Measurements from ENCODE around the gene ADGRB2. TPM values are rescaled to one million over a fixed set of nuclear protein-coding genes. Genes with fewer than 3 reads are reported as not detected.

ADGRB2 gene
- total and polyA plus RNA-seq, 2 of the 4 experiments (the other 2 are of a cell fraction): 2.2 to 11.9 TPM

DNA sequence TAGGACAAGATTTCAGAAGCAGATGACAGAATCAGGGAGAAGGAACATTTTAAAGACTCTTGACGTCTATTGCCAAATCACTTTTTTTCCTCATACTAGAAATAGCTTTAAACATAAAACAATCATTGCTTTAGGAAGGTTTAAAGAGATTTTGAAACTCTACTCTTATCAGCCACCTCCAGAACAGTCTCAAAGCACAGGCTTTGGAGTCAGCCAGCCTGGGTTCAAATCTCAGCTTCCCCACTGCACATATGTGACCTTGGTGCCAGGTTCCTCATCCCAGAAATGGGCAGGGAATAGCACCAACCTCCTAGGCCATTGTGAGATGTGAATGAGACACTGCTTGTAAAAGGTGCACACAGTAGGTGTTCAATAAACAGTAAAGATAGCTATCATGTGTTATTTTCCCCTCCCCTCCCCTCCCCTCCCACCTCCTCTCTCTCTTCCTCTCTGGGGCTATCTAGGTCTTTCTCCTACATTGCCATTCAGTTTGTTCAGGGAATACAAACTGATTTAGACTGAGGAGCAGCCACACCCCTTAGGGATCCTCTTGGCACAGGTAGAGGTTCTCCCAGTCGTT is 31.0 kb upstream of the ADGRB2 start:
- Histone ChIP-seq H2BK15ac (ENCODE audit: low read depth, low read length) (no peak overlapping the region; the same call in 2 of the 3 replicates), H3K14ac (replicated peaks; ENCODE audit: low read depth, low read length) (0 out of 2 replicates have a peak overlapping the region, but pooled peaks have one; percentile 59), H2BK20ac (ENCODE audit: low read depth, low read length) (no peak overlapping the region), H2BK120ac (ENCODE audit: low read depth, low read length) (no peak overlapping the region), H3K9ac (ENCODE audit: low read depth, low read length) (no peak overlapping the region), H2AFZ (replicated peaks; ENCODE audit: low read length, poor library complexity) (no peak overlapping the region), H3K27ac (ENCODE audit: insufficient read depth, low read length) (no peak overlapping the region), H4K5ac (ENCODE audit: low read depth, low read length) (no peak overlapping the region), H3K79me1 (ENCODE audit: low read depth in 1 of 2, low read length in 2 of 2) (peaks cover 11 to 51% of the 10 kb centered on the region in 2 experiments; a peak in 2 of 4 replicates), H2AK9ac (replicated peaks; ENCODE audit: low read depth, low read length, poor library complexity) (no peak overlapping the region), H3K9me1 (ENCODE audit: insufficient read depth, low read length) (peaks cover 18% of the 10 kb centered on the region), H3K4me3 (ENCODE audit: insufficient read depth, low read depth, low read length) (no peak overlapping the region), H4K91ac (ENCODE audit: insufficient read depth, low read depth, low read length) (no peak overlapping the region), H3K18ac (ENCODE audit: low read depth, low read length) (no peak overlapping the region), H3K56ac (ENCODE audit: extremely low read depth, insufficient read depth, low read length) (no peak overlapping the region), H3K27me3 (ENCODE audit: control insufficient read depth, insufficient read depth, low read length) (no peaks in the 10 kb centered on the region), H3K36me3 (ENCODE audit: control insufficient read depth, insufficient read depth, low read length) (peaks cover 1% of the 10 kb centered on the region; the same call in 1 of the 2 replicates), H3K9me3 (ENCODE audit: control insufficient read depth, insufficient read depth, low read length) (no peaks in the 10 kb centered on the region), H3K4ac (ENCODE audit: low read depth, low read length) (no peak overlapping the region), H3K23ac (ENCODE audit: low read depth, low read length) (0 out of 2 replicates have a peak overlapping the region, but pooled peaks have one; percentile 42), H3K4me2 (ENCODE audit: low read depth, low read length) (peak overlapping the region; percentile 76; the same call in 1 of the 2 replicates), H4K8ac (ENCODE audit: low read depth in 2 of 2, low read length in 2 of 2) (no peak overlapping the region), H2BK5ac (ENCODE audit: low read depth, low read length, poor library complexity, severe bottlenecking) (peak overlapping the region; percentile 34), H3K4me1 (ENCODE audit: control insufficient read depth, insufficient read depth, low read length) (peaks cover 32% of the 10 kb centered on the region), H4K20me1 (ENCODE audit: insufficient read depth, low read length) (peaks cover 17% of the 10 kb centered on the region), H2AK5ac (ENCODE audit: low read depth, low read length) (0 out of 2 replicates have a peak overlapping the region, but pooled peaks have one; percentile 72)
- no peak for DNase-seq
- no peak for ATAC-seq (ENCODE audit: low read depth)
- TF ChIP-seq, protein P1, sequence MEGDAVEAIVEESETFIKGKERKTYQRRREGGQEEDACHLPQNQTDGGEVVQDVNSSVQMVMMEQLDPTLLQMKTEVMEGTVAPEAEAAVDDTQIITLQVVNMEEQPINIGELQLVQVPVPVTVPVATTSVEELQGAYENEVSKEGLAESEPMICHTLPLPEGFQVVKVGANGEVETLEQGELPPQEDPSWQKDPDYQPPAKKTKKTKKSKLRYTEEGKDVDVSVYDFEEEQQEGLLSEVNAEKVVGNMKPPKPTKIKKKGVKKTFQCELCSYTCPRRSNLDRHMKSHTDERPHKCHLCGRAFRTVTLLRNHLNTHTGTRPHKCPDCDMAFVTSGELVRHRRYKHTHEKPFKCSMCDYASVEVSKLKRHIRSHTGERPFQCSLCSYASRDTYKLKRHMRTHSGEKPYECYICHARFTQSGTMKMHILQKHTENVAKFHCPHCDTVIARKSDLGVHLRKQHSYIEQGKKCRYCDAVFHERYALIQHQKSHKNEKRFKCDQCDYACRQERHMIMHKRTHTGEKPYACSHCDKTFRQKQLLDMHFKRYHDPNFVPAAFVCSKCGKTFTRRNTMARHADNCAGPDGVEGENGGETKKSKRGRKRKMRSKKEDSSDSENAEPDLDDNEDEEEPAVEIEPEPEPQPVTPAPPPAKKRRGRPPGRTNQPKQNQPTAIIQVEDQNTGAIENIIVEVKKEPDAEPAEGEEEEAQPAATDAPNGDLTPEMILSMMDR (conservative IDR thresholded peaks at IDR 0.05; ENCODE audit: low read depth, low read length): no peak
- no peak for TF ChIP-seq SMC3 (IDR thresholded peaks at IDR 0.05; ENCODE audit: low read depth, low read length)
- dilution Hi-C loops (cut with HindIII; ENCODE audit: low sequenced_read_pairs, unreplicated experiment) (no loop called here), in situ Hi-C loops (cut with MboI; ENCODE audit: low sequenced_read_pairs) (no loop called here), intact Hi-C loops (cut with micrococcal nuclease) (loop anchor here (10.0 kb wide), 2 partner anchors 270 to 360 kb away; no protein-coding TSS in a partner anchor)
- ChIA-PET POLR2A (ENCODE audit: unreplicated experiment) (no interaction called here), CTCF (no interaction called here)
- no CpG with 5 or more reads among the region's 2 CpGs for WGBS, 2 experiments (ENCODE audit: extremely low coverage in 2 of 2, insufficient read length in 1 of 2)
- BruUV-seq (replicated peaks): no TSS peak

All from IMR-90 (cell line).